H9 (cell line): ENCODE results near the gene HES3. TPM values are rescaled to one million over a fixed set of nuclear protein-coding genes. Genes with fewer than 3 reads are reported as not detected.
A peak's percentile ranks its signal among the peaks of the same experiment; 100 is the strongest.

Source experiments
- DNase-seq: peaks from one replicate; pipeline ENCODE4 v3.0.0-alpha.2; 2017
- H2AFZ ChIP-seq: one replicate; pipeline ENCODE4 v1.6.1; 2013; ENCODE audit warnings: mild to moderate bottlenecking, low read length, control low read depth, moderate library complexity
- H2AK5ac ChIP-seq: 2 replicates; pipeline ENCODE4 v1.6.1; 2013; ENCODE audit warnings: low read length, control low read depth, mixed read lengths; ENCODE audit not compliant: insufficient read length
- H2BK120ac ChIP-seq: one replicate; pipeline ENCODE4 v1.6.1; 2013; ENCODE audit warnings: low read depth, mild to moderate bottlenecking, low read length, control low read depth, inconsistent platforms; ENCODE audit not compliant: poor library complexity, severe bottlenecking
- H2BK12ac ChIP-seq: 2 replicates; pipeline ENCODE4 v1.6.1; 2013; ENCODE audit warnings: low read length, control low read depth, mixed read lengths, low read depth; ENCODE audit not compliant: insufficient read length
- H2BK15ac ChIP-seq: 2 replicates; pipeline ENCODE4 v1.6.1; 2013; ENCODE audit warnings: low read depth, low read length, control low read depth
- H2BK20ac ChIP-seq: one replicate; pipeline ENCODE4 v1.6.1; 2013; ENCODE audit warnings: low read depth, mild to moderate bottlenecking, low read length, control low read depth, inconsistent platforms; ENCODE audit not compliant: poor library complexity, severe bottlenecking
- H2BK5ac ChIP-seq: 2 replicates; pipeline ENCODE4 v1.6.1; 2013; ENCODE audit warnings: low read length, control low read depth, mixed read lengths; ENCODE audit not compliant: insufficient read length
- H3K14ac ChIP-seq: 2 replicates; pipeline ENCODE4 v1.6.1; 2013; ENCODE audit warnings: low read length, control low read depth; ENCODE audit not compliant: insufficient read depth
- H3K18ac ChIP-seq: 2 replicates; pipeline ENCODE4 v1.6.1; 2013; ENCODE audit warnings: low read depth, mild to moderate bottlenecking, mixed read lengths, low read length, control low read depth; ENCODE audit not compliant: insufficient read length
- H3K23ac ChIP-seq: 2 replicates; pipeline ENCODE4 v1.6.1; 2013; ENCODE audit warnings: low read length, control low read depth, mixed read lengths, low read depth; ENCODE audit not compliant: insufficient read length
- H3K23me2 ChIP-seq: 2 replicates; pipeline ENCODE4 v1.6.1; 2013; ENCODE audit warnings: low read depth, mild to moderate bottlenecking, mixed read lengths, low read length, control low read depth; ENCODE audit not compliant: insufficient read length, poor library complexity, severe bottlenecking
- H3K27ac ChIP-seq: 2 replicates; pipeline ENCODE4 v1.5.1; 2013; ENCODE audit warnings: low read length, control low read depth, mixed read lengths, low read depth; ENCODE audit not compliant: insufficient read length
- H3K27me3 ChIP-seq: 2 replicates; pipeline ENCODE4 v1.6.1; 2013; ENCODE audit warnings: low read length, control low read depth, inconsistent platforms; ENCODE audit not compliant: insufficient read depth
- H3K4ac ChIP-seq: 2 replicates; pipeline ENCODE4 v1.6.1; 2013; ENCODE audit warnings: low read depth, mild to moderate bottlenecking, control low read depth, inconsistent platforms, low read length, moderate library complexity
- H3K4me1 ChIP-seq: 2 replicates; pipeline ENCODE4 v1.6.1; 2013; ENCODE audit warnings: low read length, control low read depth, inconsistent platforms; ENCODE audit not compliant: insufficient read depth
- H3K4me2 ChIP-seq: 2 replicates; pipeline ENCODE4 v1.6.1; 2013; ENCODE audit warnings: low read length, control low read depth, mixed read lengths; ENCODE audit not compliant: insufficient read length, insufficient read depth
- H3K56ac ChIP-seq: 2 replicates; pipeline ENCODE4 v1.6.1; 2013; ENCODE audit warnings: low read depth, mild to moderate bottlenecking, mixed read lengths, low read length, control low read depth; ENCODE audit not compliant: insufficient read length
- H3K79me1 ChIP-seq: 2 replicates; pipeline ENCODE4 v1.6.1; 2013; ENCODE audit warnings: low read depth, mild to moderate bottlenecking, moderate library complexity, low read length, control low read depth, inconsistent platforms; ENCODE audit not compliant: insufficient read depth, poor library complexity, severe bottlenecking
- H3K79me2 ChIP-seq: 2 replicates; pipeline ENCODE4 v1.6.1; 2013; ENCODE audit warnings: low read length, control low read depth, inconsistent platforms; ENCODE audit not compliant: insufficient read depth
- H3K9ac ChIP-seq: 2 replicates; pipeline ENCODE4 v1.6.1; 2013; ENCODE audit warnings: low read length, control low read depth, mixed read lengths; ENCODE audit not compliant: insufficient read length; ENCODE audit errors: extremely low read depth
- H3K9me3 ChIP-seq: one replicate; pipeline ENCODE4 v1.6.1; 2013; ENCODE audit warnings: low read depth, low read length, inconsistent platforms; ENCODE audit not compliant: control insufficient read depth
- H3T11ph ChIP-seq: one replicate; pipeline ENCODE4 v1.6.1; 2013; ENCODE audit warnings: mild to moderate bottlenecking, low read length, control low read depth, inconsistent platforms
- H4K20me1 ChIP-seq: one replicate; pipeline ENCODE4 v1.6.1; 2013; ENCODE audit not compliant: control insufficient read depth, insufficient read length, insufficient read depth
- H4K5ac ChIP-seq: 2 replicates; pipeline ENCODE4 v1.6.1; 2013; ENCODE audit warnings: low read depth, mild to moderate bottlenecking, mixed read lengths, low read length, control low read depth; ENCODE audit not compliant: insufficient read length
- H4K8ac ChIP-seq: replicated peaks from 2 replicates; pipeline ENCODE4 v1.6.1; 2013; ENCODE audit warnings: low read length, control low read depth, mixed read lengths, low read depth; ENCODE audit not compliant: insufficient read length
- H4K91ac ChIP-seq: 2 replicates; pipeline ENCODE4 v1.6.1; 2013; ENCODE audit warnings: low read depth, mild to moderate bottlenecking, moderate library complexity, mixed read lengths, low read length, control low read depth; ENCODE audit not compliant: insufficient read length
- H3K27ac Mint-ChIP-seq, 3 experiments: 2 replicates in 2 of 3; 3 replicates in 1 of 3; pipeline ENCODE4 v1.8.0; 2020 to 2021; ENCODE audit warnings: mixed read lengths in 3 of 3, mild to moderate bottlenecking in 1 of 3, moderate library complexity in 1 of 3
- H3K27me3 Mint-ChIP-seq: 2 replicates; pipeline ENCODE4 v1.8.0; 2021; ENCODE audit warnings: low read depth, mild to moderate bottlenecking, moderate library complexity, mixed read lengths
- H3K36me3 Mint-ChIP-seq, 3 experiments: 2 replicates in 2 of 3; 3 replicates in 1 of 3; pipeline ENCODE4 v1.8.0; 2020 to 2021; ENCODE audit warnings: low read depth in 3 of 3, mixed read lengths in 3 of 3; ENCODE audit not compliant: insufficient read depth in 1 of 3
- H3K4me1 Mint-ChIP-seq, 2 experiments: 2 replicates each; pipeline ENCODE4 v1.8.0; 2020; ENCODE audit warnings: mixed read lengths in 2 of 2
- H3K4me3 Mint-ChIP-seq, 2 experiments: 2 replicates in 1 of 2; 3 replicates in 1 of 2; pipeline ENCODE4 v1.8.0; 2020 to 2021; ENCODE audit warnings: mild to moderate bottlenecking in 2 of 2, mixed read lengths in 2 of 2, moderate library complexity in 1 of 2
- H3K9me3 Mint-ChIP-seq, 2 experiments: 2 replicates in 1 of 2; 3 replicates in 1 of 2; pipeline ENCODE4 v1.8.0; 2020; ENCODE audit warnings: mild to moderate bottlenecking in 2 of 2, mixed read lengths in 2 of 2, moderate library complexity in 1 of 2
- CTCF ChIP-seq: fragments of 200-600 bp; sonication (generic); conservative IDR thresholded peaks from 3 replicates; pipeline ENCODE4 v1.8.0; 2021; ENCODE audit warnings: antibody characterized with exemption, mild to moderate bottlenecking
- WGBS: extraction: QIAGEN DNeasy Blood & Tissue Kit; methylation state at CpG from one replicate; pipeline ENCODE4 v1.1.7; 2013; ENCODE audit warnings: missing lambda C conversion rate, low lambda C conversion rate, mixed read lengths; ENCODE audit not compliant: insufficient read length; ENCODE audit errors: extremely low coverage; 5-methylcytosine and 5-hydroxymethylcytosine counted together
- total RNA-seq: library from RNA; stranded (reverse); gene quantifications from 2 replicates; pipeline ENCODE4 v1.2.1, GENCODE V29; 2021

HES3 gene
- total RNA-seq, 1 experiment from 2014 or later, result 89.9 TPM

GRCh38 chr1:6197746-6198427 is 46.1 kb upstream of the HES3 start:
- DNase-seq, result no peak
- H3K56ac ChIP-seq, result no peak overlapping the region
- H2BK15ac ChIP-seq, result no peak overlapping the region
- H3T11ph ChIP-seq, result no peak overlapping the region
- H4K91ac ChIP-seq, result no peak overlapping the region
- H3K27me3 ChIP-seq, result no peaks in the 10 kb centered on the region
- H3K4me2 ChIP-seq, result peak overlapping the region; percentile 81
- peaks cover 15% of the 10 kb centered on the region for H3K23me2 ChIP-seq
- H3K79me1 ChIP-seq, result peaks cover 3% of the 10 kb centered on the region
- no peak overlapping the region for H2BK12ac ChIP-seq
- H3K9ac ChIP-seq, result peak overlapping the region; percentile 98
- no peak overlapping the region for H2AFZ ChIP-seq
- H3K18ac ChIP-seq, result no peak overlapping the region
- no peak overlapping the region for H3K27ac ChIP-seq
- Mint-ChIP-seq H3K36me3 (peaks cover 41 to 57% (median 50%) of the 10 kb centered on the region in 3 experiments), H3K27ac (peak overlapping the region; percentile 72 to 94 (median 92); a peak in 5 of 7 replicates), H3K27me3 (peaks cover 2% of the 10 kb centered on the region; the same call in 1 of the 2 replicates), H3K9me3 (no peaks in the 10 kb centered on the region), H3K4me3 (peak overlapping the region; percentile 90 to 94), H3K4me1 (peaks cover 32 to 40% of the 10 kb centered on the region in 2 experiments)
- no CpG with 5 or more reads among the region's 6 CpGs for WGBS
- H2AK5ac ChIP-seq, result no peak overlapping the region
- no peak overlapping the region for H4K5ac ChIP-seq
- H3K14ac ChIP-seq, result no peak overlapping the region
- H4K8ac ChIP-seq, result no peak overlapping the region
- no peaks in the 10 kb centered on the region for H3K9me3 ChIP-seq
- H3K4me1 ChIP-seq, result peaks cover 4% of the 10 kb centered on the region; the same call in 1 of the 2 replicates
- no peak overlapping the region for H2BK120ac ChIP-seq
- H3K79me2 ChIP-seq, result peaks cover 31% of the 10 kb centered on the region; the same call in 1 of the 2 replicates
- no peak overlapping the region for H3K23ac ChIP-seq
- no peak overlapping the region for H3K4ac ChIP-seq
- TF ChIP-seq CTCF, result no peak
- H4K20me1 ChIP-seq, result no peaks in the 10 kb centered on the region
- no peak overlapping the region for H2BK20ac ChIP-seq
- H2BK5ac ChIP-seq, result no peak overlapping the region
